ENCODE results near the gene LYG1. TPM values are rescaled to one million over a fixed set of nuclear protein-coding genes. Genes with fewer than 3 reads are reported as not detected.
A peak's percentile ranks its signal among the peaks of the same experiment; 100 is the strongest.

Gene LYG1
- total RNA-seq, 1 donor from 2014 or later = 1.8 TPM

GRCh38 chr2:99340669-99341236, 39.8 kb upstream of the LYG1 start:
- Mint-ChIP-seq H3K27ac (ENCODE audit: unreplicated experiment) (peak overlapping the region; percentile 44), H3K4me3 (ENCODE audit: unreplicated experiment) (no peak overlapping the region), H3K27me3 (ENCODE audit: unreplicated experiment) (no peaks in the 10 kb centered on the region), H3K9me3 (ENCODE audit: unreplicated experiment) (no peaks in the 10 kb centered on the region), H3K36me3 (ENCODE audit: unreplicated experiment) (no peaks in the 10 kb centered on the region), H3K4me1 (ENCODE audit: unreplicated experiment) (peaks cover 14% of the 10 kb centered on the region)
- no peak for DNase-seq (ENCODE audit: extremely low spot score, unreplicated experiment)
- no peak for TF ChIP-seq CTCF (IDR thresholded peaks at IDR 0.05)

GRCh38 chr2:99338029-99338585, 37.1 kb upstream of the LYG1 start:
- peaks cover 1% of the 10 kb centered on the region for H3K36me3 Mint-ChIP-seq (ENCODE audit: unreplicated experiment)
- no peak for TF ChIP-seq CTCF (IDR thresholded peaks at IDR 0.05)
- H3K9me3 Mint-ChIP-seq (ENCODE audit: unreplicated experiment) = no peaks in the 10 kb centered on the region
- H3K27me3 Mint-ChIP-seq (ENCODE audit: unreplicated experiment) = no peaks in the 10 kb centered on the region
- peaks cover 28% of the 10 kb centered on the region for H3K4me1 Mint-ChIP-seq (ENCODE audit: unreplicated experiment)
- no peak overlapping the region for H3K27ac Mint-ChIP-seq (ENCODE audit: unreplicated experiment)
- DNase-seq (ENCODE audit: extremely low spot score, unreplicated experiment) = no peak
- no peak overlapping the region for H3K4me3 Mint-ChIP-seq (ENCODE audit: unreplicated experiment)

- Mint-ChIP-seq H3K27me3 (ENCODE audit: unreplicated experiment) (no peaks in the 10 kb centered on the region), H3K9me3 (ENCODE audit: unreplicated experiment) (no peaks in the 10 kb centered on the region), H3K36me3 (ENCODE audit: unreplicated experiment) (peaks cover 8% of the 10 kb centered on the region), H3K4me1 (ENCODE audit: unreplicated experiment) (peaks cover 27% of the 10 kb centered on the region), H3K27ac (ENCODE audit: unreplicated experiment) (no peak within 1 kb of the TSS), H3K4me3 (ENCODE audit: unreplicated experiment) (no peak within 1 kb of the TSS)
- peak; percentile 73 for TF ChIP-seq CTCF (IDR thresholded peaks at IDR 0.05)
- peak; percentile 98 for DNase-seq (ENCODE audit: extremely low spot score, unreplicated experiment)
Observed at GRCh38 chr2:99337113-99338028, 36.4 kb upstream of the LYG1 start, which contains the start of gene EIF5B. Gene EIF5B (plus strand): TSS chr2:99337389. CDS start chr2:99337555, 166 bp downstream.

GRCh38 chr2:99336804-99337112, 35.8 kb upstream of the LYG1 start:
- H3K36me3 Mint-ChIP-seq (ENCODE audit: unreplicated experiment) = peaks cover 14% of the 10 kb centered on the region
- H3K9me3 Mint-ChIP-seq (ENCODE audit: unreplicated experiment) = no peaks in the 10 kb centered on the region
- DNase-seq (ENCODE audit: extremely low spot score, unreplicated experiment) = no peak

More at GRCh38 chr2:99336804-99337112, 35.8 kb upstream of the LYG1 start:
- TF ChIP-seq CTCF (IDR thresholded peaks at IDR 0.05) = no peak
- Mint-ChIP-seq H3K27ac (ENCODE audit: unreplicated experiment) (no peak overlapping the region), H3K27me3 (ENCODE audit: unreplicated experiment) (no peaks in the 10 kb centered on the region), H3K4me3 (ENCODE audit: unreplicated experiment) (no peak overlapping the region), H3K4me1 (ENCODE audit: unreplicated experiment) (peaks cover 27% of the 10 kb centered on the region)
